SK-N-SH (cell line): ENCODE measurements around the gene CIDEB. TPM values are rescaled to one million over a fixed set of nuclear protein-coding genes. Genes with fewer than 3 reads are reported as not detected.

Experiments
- CTCF ChIA-PET: fragments of 300-600, 350-600 bp; formaldehyde crosslinking; extraction: SDS; loops from one replicate; lab custom pipeline; 2021; lab: Yijun Ruan, JAX
- POLR2A ChIA-PET: fragments of 350-600 bp; sonication (Branson Sonifier 250); formaldehyde crosslinking; extraction: SDS; loops from one replicate; lab custom pipeline; 2020; ENCODE audit warnings: antibody characterized with exemption, inconsistent platforms; lab: Yijun Ruan, JAX
- DNase-seq: peaks from one replicate; pipeline ENCODE4 v3.0.0; 2012
- H2AFZ ChIP-seq: fragments of 200-600 bp; sonication (generic); 2 replicates; pipeline ENCODE4 v1.8.1; 2016; ENCODE audit warnings: antibody characterized with exemption, mild to moderate bottlenecking, low read depth
- H3F3A ChIP-seq: fragments of 200-600 bp; sonication (generic); replicated peaks from 2 replicates; pipeline ENCODE3; 2016; ENCODE audit warnings: antibody characterized with exemption, mild to moderate bottlenecking; ENCODE audit not compliant: insufficient read depth
- H3K27ac ChIP-seq, 2 experiments: fragments of 200-500 bp in 1 of 2; fragments of 200-600 bp in 1 of 2; sonication (Bioruptor generic) in 1 of 2; sonication (generic), shearing (Covaris generic) in 1 of 2; 2 replicates each; pipeline versions ENCODE4 v1.5.1 to v1.6.1; 2014 to 2016; ENCODE audit warnings: low read depth in 2 of 2, inconsistent platforms in 1 of 2, low read length in 1 of 2, mild to moderate bottlenecking in 1 of 2, mixed read lengths in 1 of 2
- H3K27me3 ChIP-seq: fragments of 200-600 bp; sonication (generic), shearing (Covaris generic); 2 replicates; pipeline ENCODE4 v1.6.1; 2016; ENCODE audit warnings: mixed run types; ENCODE audit not compliant: insufficient read depth
- H3K36me3 ChIP-seq, 2 experiments: fragments of 200-500 bp in 1 of 2; fragments of 200-600 bp in 1 of 2; sonication (Bioruptor generic) in 1 of 2; sonication (generic) in 1 of 2; replicated peaks in 1 of 2; 2 replicates each; pipeline versions ENCODE3 to v1.5.1; 2014 to 2016; ENCODE audit warnings: low read length in 1 of 2, mild to moderate bottlenecking in 1 of 2; ENCODE audit not compliant: insufficient read depth in 2 of 2, control insufficient read depth in 1 of 2
- H3K4me1 ChIP-seq, 2 experiments: fragments of 200-500 bp in 1 of 2; fragments of 200-600 bp in 1 of 2; sonication (Bioruptor generic) in 1 of 2; sonication (generic), shearing (Covaris generic) in 1 of 2; 2 replicates each; pipeline versions ENCODE4 v1.5.1 to v1.6.1; 2014 to 2016; ENCODE audit warnings: low read depth in 1 of 2, low read length in 1 of 2, mixed run types in 1 of 2; ENCODE audit not compliant: insufficient read depth in 2 of 2, control insufficient read depth in 1 of 2
- H3K4me2 ChIP-seq: fragments of 200-600 bp; sonication (generic), shearing (Covaris generic); 2 replicates; pipeline ENCODE4 v1.6.1; 2017; ENCODE audit warnings: mixed run types
- H3K4me3 ChIP-seq, 2 experiments: fragments of 200-500 bp in 1 of 2; fragments of 200-600 bp in 1 of 2; sonication (Bioruptor generic) in 1 of 2; sonication (generic), shearing (Covaris generic) in 1 of 2; 2 replicates each; pipeline versions ENCODE4 v1.5.1 to v1.8.1; 2014 to 2016; ENCODE audit warnings: low read depth in 2 of 2, inconsistent platforms in 1 of 2, low read length in 1 of 2, mild to moderate bottlenecking in 1 of 2, mixed read lengths in 1 of 2, moderate library complexity in 1 of 2
- H3K79me2 ChIP-seq: fragments of 200-600 bp; sonication (generic); 2 replicates; pipeline ENCODE4 v1.8.1; 2017; ENCODE audit warnings: mild to moderate bottlenecking; ENCODE audit not compliant: insufficient read depth
- H3K9ac ChIP-seq: fragments of 200-600 bp; sonication (generic); 2 replicates; pipeline ENCODE4 v1.6.1; 2017; ENCODE audit warnings: mixed run types
- H3K9me2 ChIP-seq: fragments of 200-600 bp; sonication (generic); 2 replicates; pipeline ENCODE4 v1.6.1; 2017; ENCODE audit warnings: mixed run types
- H3K9me3 ChIP-seq: fragments of 200-600 bp; sonication (generic); 2 replicates; pipeline ENCODE4 v1.6.1; 2017; ENCODE audit warnings: mixed run types, mild to moderate bottlenecking, moderate library complexity
- H4K20me1 ChIP-seq: fragments of 200-600 bp; sonication (generic); 2 replicates; pipeline ENCODE4 v1.6.1; 2017; ENCODE audit warnings: mild to moderate bottlenecking, mixed run types; ENCODE audit not compliant: insufficient read depth
- ELF1 ChIP-seq: IDR thresholded peaks from 2 replicates; pipeline ENCODE4 v1.4.0; 2012
- EP300 ChIP-seq, 2 experiments: IDR thresholded peaks; 2 replicates each; pipeline versions ENCODE4 v1.4.0 to v1.6.1; 2012; ENCODE audit warnings: borderline replicate concordance in 1 of 2, low read depth in 1 of 2, low read length in 1 of 2
- EZH2phosphoT487 ChIP-seq: fragments of 200-600 bp; sonication (generic); IDR thresholded peaks from 2 replicates; pipeline ENCODE4 v1.6.1; 2017; ENCODE audit warnings: low read depth, mixed run types, mild to moderate bottlenecking, antibody characterized with exemption, moderate library complexity, borderline replicate concordance
- FOXJ3 ChIP-seq: sonication (generic); formaldehyde crosslinking; IDR thresholded peaks from 2 replicates; pipeline ENCODE4 v1.5.1; 2020; ENCODE audit warnings: mild to moderate bottlenecking, missing genetic modification reagents
- GABPA ChIP-seq: IDR thresholded peaks from 2 replicates; pipeline ENCODE4 v1.4.0; 2012; ENCODE audit warnings: low read depth, mild to moderate bottlenecking
- GATA2 ChIP-seq: sonication (generic); formaldehyde crosslinking; IDR thresholded peaks from 2 replicates; pipeline ENCODE4 v1.5.0; 2020; ENCODE audit warnings: mild to moderate bottlenecking, missing genetic modification reagents
- MAX ChIP-seq: IDR thresholded peaks from 2 replicates; pipeline ENCODE4 v1.4.0; 2012; ENCODE audit warnings: low read depth
- MXI1 ChIP-seq: IDR thresholded peaks from 2 replicates; pipeline ENCODE4 v1.6.1; 2012; ENCODE audit warnings: mild to moderate bottlenecking, low read depth, low read length, improper control_type of control experiment
- PBX3 ChIP-seq: IDR thresholded peaks from 2 replicates; pipeline ENCODE4; 2012
- POLR2AphosphoS5 ChIP-seq: IDR thresholded peaks from 2 replicates; pipeline ENCODE4 v1.6.1; 2012; ENCODE audit warnings: low read depth, low read length
- RAD21 ChIP-seq: IDR thresholded peaks from 2 replicates; pipeline ENCODE4 v1.6.1; 2012; ENCODE audit warnings: mild to moderate bottlenecking, low read length
- RCOR1 ChIP-seq: fragments of 150-350 bp; IDR thresholded peaks from 2 replicates; pipeline ENCODE4 v1.6.1; 2017; ENCODE audit warnings: antibody characterized with exemption, low read length
- REST ChIP-seq: IDR thresholded peaks from 2 replicates; pipeline ENCODE4 v1.6.1; 2012; ENCODE audit warnings: mild to moderate bottlenecking, low read depth, low read length, moderate library complexity
- RFX5 ChIP-seq: IDR thresholded peaks from 2 replicates; pipeline ENCODE4 v1.6.1; 2012; ENCODE audit warnings: mild to moderate bottlenecking, improper control_type of control experiment, low read length
- RXRA ChIP-seq: IDR thresholded peaks from 2 replicates; pipeline ENCODE4 v1.4.0; 2012; ENCODE audit warnings: low read depth, mild to moderate bottlenecking, borderline replicate concordance
- SMC3 ChIP-seq: IDR thresholded peaks from 2 replicates; pipeline ENCODE4 v1.6.1; 2012; ENCODE audit warnings: low read depth, low read length, improper control_type of control experiment
- TCF12 ChIP-seq: IDR thresholded peaks from 2 replicates; pipeline ENCODE4 v1.4.0; 2012
- TEAD4 ChIP-seq: IDR thresholded peaks from 2 replicates; pipeline ENCODE4 v1.4.0; 2012; ENCODE audit warnings: mild to moderate bottlenecking, borderline replicate concordance; ENCODE audit not compliant: insufficient read depth
- YY1 ChIP-seq: IDR thresholded peaks from 2 replicates; pipeline ENCODE4 v1.4.0; 2012; ENCODE audit warnings: low read depth, mild to moderate bottlenecking
- ZBTB33 ChIP-seq: IDR thresholded peaks from 2 replicates; pipeline ENCODE4 v1.4.0; 2012; ENCODE audit warnings: low read depth, borderline replicate concordance
- WGBS: methylation state at CpG from one replicate; pipeline ENCODE4 v1.1.6; 2017; ENCODE audit warnings: low lambda C conversion rate; 5-methylcytosine and 5-hydroxymethylcytosine counted together
- polyA plus RNA-seq, 3 experiments: library from polyadenylated mRNA; depleted of rRNA; stranded (reverse); fragments of >200 nt; gene quantifications; 2 replicates each; pipeline ENCODE4 v1.2.3, GENCODE V29; 2012

Gene CIDEB
- polyA plus RNA-seq, 1 of the 3 experiments (the other 2 are of a cell fraction) = 0.05 TPM

GRCh38 chr14:24349742-24350141 lies 42.0 kb upstream of the CIDEB start (continued):
- no peak for TF ChIP-seq FOXJ3 (CRISPR knock-in tag)
- TF ChIP-seq RXRA = no peak
- no peak for TF ChIP-seq ELF1
- no peak for TF ChIP-seq MAX
- TF ChIP-seq YY1 = no peak

- H3K4me2 ChIP-seq = no peak overlapping the region
- H3K27me3 ChIP-seq = peaks cover 82% of the 10 kb centered on the region
- H3F3A ChIP-seq = no peaks in the 10 kb centered on the region
- WGBS = 50% methylated on average over 2 of the region's 2 CpGs
- POLR2A ChIA-PET = interaction anchor here (0.6 kb wide), 1 partner anchor 10 kb away, joined by 4 read pairs; no protein-coding TSS in a partner anchor
- CTCF ChIA-PET = interaction anchor here (0.7 to 5.6 kb wide), 6 partner anchors 14 to 88 kb away, joined by 3 to 98 read pairs (median 26); partner anchors contain the start of gene ADCY4
- TF ChIP-seq TCF12 (no peak), MAX (no peak), POLR2AphosphoS5 (no peak), SMC3 (no peak), GABPA (no peak), ZBTB33 (no peak), YY1 (no peak), MXI1 (no peak), ELF1 (no peak), RFX5 (no peak), EZH2phosphoT487 (no peak), GATA2 (CRISPR knock-in tag) (no peak), RAD21 (no peak), TEAD4 (no peak), REST (no peak), PBX3 (no peak), RXRA (no peak), EP300 (IDR thresholded peaks at IDR 0.05; ENCODE audit: borderline replicate concordance in 1 of 2, low read depth in 1 of 2, low read length in 1 of 2) (no peak), RCOR1 (no peak)
- no peaks in the 10 kb centered on the region for H3K9me3 ChIP-seq
- no peak overlapping the region for H2AFZ ChIP-seq
- H3K79me2 ChIP-seq = no peaks in the 10 kb centered on the region
- no peaks in the 10 kb centered on the region for H3K9me2 ChIP-seq
- H3K4me1 ChIP-seq = no peaks in the 10 kb centered on the region; a peak in 1 of 4 replicates
- DNase-seq = no peak
- H3K9ac ChIP-seq = no peak overlapping the region
- no peak overlapping the region for H3K4me3 ChIP-seq
- no peaks in the 10 kb centered on the region for H4K20me1 ChIP-seq
- H3K36me3 ChIP-seq = no peaks in the 10 kb centered on the region
- no peak overlapping the region for H3K27ac ChIP-seq
Observed at GRCh38 chr14:24348186-24348585, 40.4 kb upstream of the CIDEB start.
